Lower leg skin (tissue), 3 donors: ENCODE data around the gene MACF1.

Source experiments
- POLR2A ChIP-seq, 2 donors: fragments of 450-650 bp; IDR thresholded peaks; one replicate each; pipeline ENCODE4 v1.6.1; 2016 to 2017; ENCODE audit warnings: antibody characterized with exemption in 2 of 2, mild to moderate bottlenecking in 1 of 2, moderate library complexity in 1 of 2
- TF ChIP-seq, protein P1 (sequence below), 3 donors: fragments of 450-650 bp; IDR thresholded peaks; one replicate each; pipeline ENCODE4 v1.5.1; 2016; ENCODE audit warnings: antibody characterized with exemption in 3 of 3, mild to moderate bottlenecking in 3 of 3, moderate library complexity in 2 of 3

DNA sequence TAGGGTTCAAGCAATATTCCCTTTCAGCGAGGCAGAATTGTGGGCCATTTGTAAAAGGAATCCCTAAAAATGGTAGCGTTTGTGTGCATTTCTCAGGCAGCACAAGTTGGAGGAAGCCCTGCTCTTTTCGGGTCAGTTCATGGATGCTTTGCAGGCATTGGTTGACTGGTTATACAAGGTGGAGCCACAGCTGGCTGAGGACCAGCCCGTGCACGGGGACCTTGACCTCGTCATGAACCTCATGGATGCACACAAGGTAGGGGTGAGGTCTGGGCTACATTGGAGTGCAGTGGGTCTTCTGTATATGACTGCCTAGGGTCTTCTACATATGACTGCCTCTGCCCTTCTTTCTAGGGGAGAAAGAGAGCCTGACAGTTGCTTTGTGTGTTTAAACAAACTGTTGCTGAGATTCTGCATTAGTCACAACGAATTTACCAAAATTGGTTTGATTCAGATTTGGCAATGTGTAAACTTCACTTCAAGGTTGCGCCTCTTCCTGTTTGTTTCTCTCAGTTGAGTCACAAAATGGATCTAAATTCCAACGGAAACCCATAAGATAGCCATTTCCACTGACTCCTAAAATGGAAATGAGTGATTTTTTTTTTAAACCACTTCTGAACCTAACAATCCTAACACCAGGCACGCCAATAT, 246.6 kb downstream of the MACF1 start:
- TF ChIP-seq, protein P1, sequence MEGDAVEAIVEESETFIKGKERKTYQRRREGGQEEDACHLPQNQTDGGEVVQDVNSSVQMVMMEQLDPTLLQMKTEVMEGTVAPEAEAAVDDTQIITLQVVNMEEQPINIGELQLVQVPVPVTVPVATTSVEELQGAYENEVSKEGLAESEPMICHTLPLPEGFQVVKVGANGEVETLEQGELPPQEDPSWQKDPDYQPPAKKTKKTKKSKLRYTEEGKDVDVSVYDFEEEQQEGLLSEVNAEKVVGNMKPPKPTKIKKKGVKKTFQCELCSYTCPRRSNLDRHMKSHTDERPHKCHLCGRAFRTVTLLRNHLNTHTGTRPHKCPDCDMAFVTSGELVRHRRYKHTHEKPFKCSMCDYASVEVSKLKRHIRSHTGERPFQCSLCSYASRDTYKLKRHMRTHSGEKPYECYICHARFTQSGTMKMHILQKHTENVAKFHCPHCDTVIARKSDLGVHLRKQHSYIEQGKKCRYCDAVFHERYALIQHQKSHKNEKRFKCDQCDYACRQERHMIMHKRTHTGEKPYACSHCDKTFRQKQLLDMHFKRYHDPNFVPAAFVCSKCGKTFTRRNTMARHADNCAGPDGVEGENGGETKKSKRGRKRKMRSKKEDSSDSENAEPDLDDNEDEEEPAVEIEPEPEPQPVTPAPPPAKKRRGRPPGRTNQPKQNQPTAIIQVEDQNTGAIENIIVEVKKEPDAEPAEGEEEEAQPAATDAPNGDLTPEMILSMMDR (IDR thresholded peaks at IDR 0.05), result no peak
- no peak for TF ChIP-seq POLR2A (IDR thresholded peaks at IDR 0.05)
